GM18499 (cell line): ENCODE data around the gene CD70.
"Not testable (repeated sequence)": the region's sequence is repeated elsewhere in the genome, so short reads cannot be mapped to it uniquely, and the experiment has no call there.

Experiments
- ATAC-seq: cut with Tn5 transposase; IDR thresholded peaks from one replicate; pipeline ENCODE4 v1.9.1; 2021; ENCODE audit warnings: moderate number of reproducible peaks; ENCODE audit not compliant: insufficient read depth, unreplicated experiment

The CD70 gene, protein sequence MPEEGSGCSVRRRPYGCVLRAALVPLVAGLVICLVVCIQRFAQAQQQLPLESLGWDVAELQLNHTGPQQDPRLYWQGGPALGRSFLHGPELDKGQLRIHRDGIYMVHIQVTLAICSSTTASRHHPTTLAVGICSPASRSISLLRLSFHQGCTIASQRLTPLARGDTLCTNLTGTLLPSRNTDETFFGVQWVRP

DNA sequence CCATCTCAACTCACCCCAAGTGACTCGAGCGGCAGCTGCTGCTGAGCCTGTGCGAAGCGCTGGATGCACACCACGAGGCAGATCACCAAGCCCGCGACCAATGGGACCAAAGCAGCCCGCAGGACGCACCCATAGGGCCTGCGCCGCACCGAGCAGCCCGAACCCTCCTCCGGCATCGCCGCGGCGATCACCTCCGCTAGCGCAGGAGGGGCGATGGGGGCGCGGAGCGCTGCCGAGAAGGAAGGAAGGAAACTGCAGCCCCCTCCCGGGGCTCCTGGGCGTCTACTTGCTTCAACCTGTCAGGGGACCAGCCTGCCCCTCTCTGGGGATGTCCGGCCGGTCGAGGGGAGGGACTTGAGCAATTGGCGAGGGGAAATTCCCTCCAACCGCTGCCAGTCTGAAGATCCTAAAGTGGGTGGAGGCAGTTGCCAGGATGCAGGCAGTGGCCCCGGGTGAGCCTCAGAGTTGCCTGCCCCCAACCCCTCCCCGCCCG is at the start of gene CD70:
Gene CD70, minus strand, starts transcription at position 324 of the 493 bp plus-strand sequence. Its CDS starts 148 bp downstream, at position 176.
- ATAC-seq = no peak

DNA sequence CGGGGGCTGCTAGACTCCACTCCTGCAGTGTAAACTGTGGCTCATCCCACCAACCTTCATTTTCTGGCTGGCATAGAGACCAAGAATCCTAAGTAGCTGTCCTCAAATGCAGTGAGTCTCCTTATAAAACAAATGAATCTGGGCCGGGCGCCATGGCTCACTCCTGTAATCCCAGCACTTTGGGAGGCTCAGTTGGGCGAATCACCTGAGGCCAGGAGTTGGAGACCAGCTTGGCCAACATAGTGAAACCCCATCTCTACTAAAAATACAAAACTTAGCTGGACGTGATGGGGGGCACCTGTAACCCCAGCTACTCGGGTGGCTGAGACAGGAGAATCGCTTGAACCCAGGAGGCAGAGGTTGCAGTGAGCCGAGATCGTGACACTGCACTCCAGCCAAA is 49.4 kb upstream of the CD70 start:
- ATAC-seq = not testable (repeated sequence)

DNA sequence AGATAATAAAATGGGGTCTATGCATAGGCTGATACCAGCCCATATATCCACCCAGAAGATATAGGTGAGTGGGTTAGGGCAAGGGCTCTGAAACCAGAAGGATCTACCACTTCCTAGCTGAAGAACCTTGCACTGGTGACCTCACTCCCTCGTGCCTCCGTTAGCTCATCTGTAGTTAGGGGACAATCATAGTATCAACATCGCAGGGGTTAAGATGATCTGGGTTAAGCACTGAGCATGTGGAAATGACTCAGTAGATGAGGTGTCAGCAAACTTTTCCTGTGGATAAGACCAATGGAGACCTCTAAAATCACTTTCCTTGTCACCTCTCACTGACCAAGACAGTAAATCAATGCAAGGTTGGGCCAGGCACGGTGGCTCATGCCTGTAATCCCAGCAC is 48.5 kb upstream of the CD70 start:
- no peak for ATAC-seq

DNA sequence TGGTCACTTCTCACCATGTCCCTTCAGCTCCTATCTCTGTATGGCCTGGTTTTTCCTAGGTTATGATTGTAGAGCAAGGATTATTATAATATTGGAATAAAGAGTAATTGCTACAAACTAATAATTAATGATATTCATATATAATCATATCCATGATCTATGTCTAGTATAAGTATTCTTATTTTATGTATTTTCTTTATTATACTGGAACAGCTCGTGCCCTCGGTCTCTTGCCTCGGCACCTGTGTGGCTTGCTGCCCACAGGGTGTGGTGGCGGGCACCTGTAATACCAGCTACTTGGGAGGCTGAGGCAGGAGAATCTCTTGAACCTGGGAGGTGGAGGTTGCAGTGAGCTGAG is 42.5 kb upstream of the CD70 start:
- ATAC-seq = not testable (repeated sequence)

DNA sequence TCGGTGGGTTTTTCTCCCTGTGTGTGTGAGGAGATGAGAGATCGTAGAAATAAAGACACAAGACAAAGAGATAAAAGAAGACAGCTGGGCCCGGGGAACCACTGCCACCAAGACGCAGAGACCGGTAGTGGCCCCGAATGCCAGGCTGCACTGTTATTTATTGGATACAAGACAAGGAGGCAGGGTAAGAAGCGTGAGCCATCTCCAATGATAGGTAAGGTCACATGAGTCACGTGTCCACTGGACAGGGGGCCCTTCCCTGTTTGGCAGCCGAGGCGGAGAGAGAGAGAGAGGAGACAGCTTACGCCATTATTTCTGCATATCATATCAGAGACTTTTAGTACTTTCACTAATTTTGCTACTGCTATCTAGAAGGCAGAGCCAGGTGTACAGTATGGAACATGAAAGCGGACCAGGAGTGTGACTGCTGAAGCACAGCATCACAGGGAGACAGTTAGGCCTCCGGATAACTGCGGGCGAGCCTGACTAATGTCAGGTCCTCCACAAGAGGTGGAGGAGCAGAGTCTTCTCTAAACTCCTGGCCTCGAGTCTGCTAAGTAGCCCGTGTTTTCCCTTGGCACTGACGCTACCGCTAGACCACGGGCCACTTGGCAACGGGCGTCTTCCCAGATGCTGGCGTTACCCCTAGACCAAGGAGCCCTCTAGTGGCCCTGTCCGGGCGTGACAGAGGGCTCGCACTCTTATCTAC is 42.0 kb upstream of the CD70 start:
- not testable (repeated sequence) for ATAC-seq

DNA sequence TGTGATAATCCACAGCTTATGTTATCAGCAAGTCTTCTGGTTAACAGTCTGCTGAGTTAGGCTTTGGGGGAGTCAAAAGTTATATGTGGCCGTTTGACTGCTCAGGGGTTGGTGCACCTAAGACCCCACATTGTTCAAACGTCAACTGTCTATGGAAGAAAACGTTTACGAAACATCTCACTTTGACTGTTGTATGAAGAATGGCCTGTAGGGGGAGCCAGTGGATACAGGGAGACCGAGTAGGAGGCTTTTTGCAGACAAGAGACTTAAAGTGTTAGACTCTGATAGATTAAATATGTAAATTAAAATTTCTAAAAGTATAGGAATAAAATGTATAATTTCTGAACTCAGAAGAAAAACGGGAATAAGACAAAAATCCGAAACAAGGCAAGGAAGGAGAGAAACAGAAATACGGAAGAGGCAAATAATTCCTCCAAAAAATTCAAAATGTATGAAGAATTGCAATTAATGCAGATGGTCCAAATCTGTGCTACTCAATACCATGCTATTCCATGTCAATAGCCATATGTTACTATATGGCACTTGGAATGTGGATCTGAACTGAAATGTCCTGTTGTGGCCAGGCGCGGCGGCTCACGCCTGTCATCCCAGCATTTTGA is 41.2 kb upstream of the CD70 start:
- no peak for ATAC-seq

DNA sequence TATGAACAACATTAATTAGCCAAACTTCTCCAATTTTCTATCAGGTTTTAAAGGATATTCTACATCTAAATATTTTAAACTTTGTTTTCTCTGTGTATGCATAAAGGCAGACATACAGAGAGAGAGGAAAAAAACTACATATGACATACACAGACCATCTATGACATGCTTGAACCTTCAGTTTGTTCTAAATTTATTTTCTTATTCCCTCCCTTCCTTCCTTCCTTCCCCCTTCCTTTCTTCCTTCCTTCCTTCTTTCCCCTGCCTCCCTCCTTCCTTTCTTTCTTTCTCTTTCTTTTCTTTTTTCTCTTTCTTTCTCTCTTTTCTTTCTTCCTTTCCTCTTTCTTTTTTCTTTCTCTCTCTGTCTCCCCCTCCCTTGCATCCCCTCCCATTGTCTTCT is 35.8 kb upstream of the CD70 start:
- no peak for ATAC-seq

DNA sequence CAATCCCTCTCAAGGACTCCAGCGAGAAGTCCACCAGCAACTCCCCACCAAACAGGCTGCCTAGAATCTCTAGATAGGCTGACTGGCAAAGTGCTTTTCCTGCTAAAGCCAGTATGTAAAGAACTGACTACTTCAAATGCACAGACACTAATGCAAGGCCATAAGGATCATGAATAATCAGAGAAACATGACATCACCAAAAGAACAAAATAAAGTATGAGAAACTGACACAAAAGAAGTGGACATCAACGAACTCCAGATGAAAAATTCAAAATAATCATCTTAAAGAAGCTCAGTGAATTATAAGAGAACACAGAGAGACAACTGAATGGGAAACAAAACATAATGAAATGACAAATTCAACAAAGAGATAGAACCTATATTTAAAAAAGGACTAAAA is 26.4 kb upstream of the CD70 start:
- no peak for ATAC-seq

DNA sequence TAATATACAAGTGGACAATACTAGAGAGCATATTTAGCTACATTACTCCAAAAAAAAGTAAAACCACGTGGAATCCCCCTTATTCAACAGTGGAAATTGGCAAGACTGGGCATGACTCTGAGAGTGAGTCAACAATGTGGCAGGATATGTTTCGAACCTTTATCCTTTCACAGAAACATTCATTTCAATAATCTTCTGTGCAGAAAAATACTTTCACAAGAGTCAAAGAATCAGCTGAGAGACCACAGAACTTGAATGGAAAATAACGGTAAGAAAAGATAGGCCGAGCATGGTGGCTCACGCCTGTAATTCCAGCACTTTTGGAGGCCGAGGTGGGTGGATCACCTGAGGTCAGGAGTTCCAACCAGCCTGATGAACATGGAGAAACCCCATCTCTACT is 25.1 kb upstream of the CD70 start:
- no peak for ATAC-seq

DNA sequence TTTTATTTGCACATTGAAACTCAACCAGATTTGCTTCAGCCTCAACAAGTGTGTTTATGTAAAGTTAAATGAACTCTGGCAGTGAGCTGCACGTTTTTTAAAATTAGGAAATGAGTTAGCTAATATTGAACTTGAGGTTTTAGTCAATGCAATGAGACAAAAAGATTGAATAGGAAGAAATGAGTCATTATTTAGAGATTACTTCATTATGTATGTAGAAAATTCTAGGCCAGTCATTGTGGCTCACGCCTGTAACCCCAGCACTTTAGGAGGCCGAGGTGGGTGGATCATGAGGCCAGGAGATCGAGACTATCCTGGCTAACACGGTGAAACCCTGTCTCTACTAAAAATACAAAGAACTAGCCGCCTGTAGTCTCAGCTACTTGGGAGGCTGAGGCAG is 22.8 kb upstream of the CD70 start:
- no peak for ATAC-seq

DNA sequence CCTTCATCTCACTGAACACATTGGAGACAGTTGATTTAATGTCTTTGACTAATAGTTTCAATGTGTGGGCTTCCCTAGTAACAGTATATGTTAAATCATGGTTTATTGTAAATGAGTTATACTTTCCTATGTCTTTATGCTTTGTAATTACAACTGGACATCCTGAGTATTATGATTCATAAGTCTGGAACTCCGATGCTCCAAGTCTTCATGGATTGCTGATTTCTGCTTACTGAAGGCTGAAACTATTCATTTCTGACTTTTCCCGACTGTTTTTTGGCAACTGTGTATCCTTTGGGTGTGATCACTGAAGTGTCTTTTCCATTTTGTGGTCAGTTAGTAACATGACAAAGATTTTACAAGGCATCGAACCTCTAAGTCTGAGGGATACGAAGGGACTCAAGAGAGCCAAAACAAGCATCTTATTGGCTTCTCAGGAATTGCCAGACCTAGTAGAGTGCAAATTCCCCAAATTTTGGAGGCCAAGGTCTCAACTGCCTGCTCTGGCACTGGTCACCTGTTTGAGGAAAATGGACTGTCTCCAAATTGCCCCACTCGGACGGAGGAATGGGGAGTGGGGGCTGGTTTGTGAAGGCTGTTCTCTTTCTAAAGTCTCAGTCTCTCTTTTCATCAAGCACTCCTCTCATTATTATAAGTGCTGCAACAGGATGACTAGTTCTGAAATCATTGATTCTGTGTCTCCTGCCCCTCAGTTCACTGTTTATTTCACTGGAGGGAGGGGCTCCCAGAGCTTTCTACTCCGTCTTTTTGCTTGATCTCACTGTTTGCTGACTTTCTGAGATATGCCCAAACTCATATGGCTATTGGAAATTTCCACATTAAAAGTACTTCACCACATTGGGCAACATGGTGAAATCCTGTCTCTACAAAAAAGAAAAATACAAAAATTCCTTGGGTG is 20.2 kb upstream of the CD70 start:
- no peak for ATAC-seq

DNA sequence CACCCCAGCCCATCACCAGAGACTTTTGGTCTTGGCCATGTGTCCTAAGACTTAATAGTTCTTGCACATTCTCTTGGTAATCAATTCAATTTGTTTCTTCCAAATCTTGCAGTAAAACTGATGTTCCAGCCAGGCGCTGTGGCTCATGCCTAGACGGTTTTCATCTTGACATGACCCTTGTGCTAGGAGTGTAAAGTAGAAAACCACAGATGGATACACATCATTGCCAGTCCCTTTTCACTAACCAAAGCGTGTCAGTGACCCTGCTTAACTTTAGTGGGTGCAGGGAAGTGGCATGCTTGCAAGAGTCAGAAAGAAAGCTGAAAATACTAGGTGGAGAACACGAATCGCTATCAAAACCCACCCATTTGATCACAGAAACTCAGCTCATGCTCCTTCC is 18.0 kb upstream of the CD70 start:
- ATAC-seq = no peak

DNA sequence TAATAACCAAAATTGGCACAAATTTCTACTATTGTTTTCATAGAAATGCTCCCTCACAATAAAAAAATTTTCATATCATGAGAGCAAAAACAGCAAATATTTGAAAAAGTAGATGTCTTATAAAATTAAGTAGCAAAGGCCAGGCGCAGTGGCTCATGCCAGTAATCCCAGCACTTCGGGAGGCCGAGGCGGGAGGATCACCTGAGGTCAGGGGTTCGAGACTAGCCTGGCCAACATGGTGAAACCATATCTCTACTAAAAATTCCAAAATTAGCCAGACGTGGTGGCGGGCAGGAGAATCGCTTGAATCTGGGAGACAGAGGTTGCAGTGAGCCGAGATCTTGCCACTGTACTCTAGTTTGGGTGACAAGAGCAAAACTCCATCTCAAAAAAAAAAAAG is 17.2 kb upstream of the CD70 start:
- not testable (repeated sequence) for ATAC-seq

DNA sequence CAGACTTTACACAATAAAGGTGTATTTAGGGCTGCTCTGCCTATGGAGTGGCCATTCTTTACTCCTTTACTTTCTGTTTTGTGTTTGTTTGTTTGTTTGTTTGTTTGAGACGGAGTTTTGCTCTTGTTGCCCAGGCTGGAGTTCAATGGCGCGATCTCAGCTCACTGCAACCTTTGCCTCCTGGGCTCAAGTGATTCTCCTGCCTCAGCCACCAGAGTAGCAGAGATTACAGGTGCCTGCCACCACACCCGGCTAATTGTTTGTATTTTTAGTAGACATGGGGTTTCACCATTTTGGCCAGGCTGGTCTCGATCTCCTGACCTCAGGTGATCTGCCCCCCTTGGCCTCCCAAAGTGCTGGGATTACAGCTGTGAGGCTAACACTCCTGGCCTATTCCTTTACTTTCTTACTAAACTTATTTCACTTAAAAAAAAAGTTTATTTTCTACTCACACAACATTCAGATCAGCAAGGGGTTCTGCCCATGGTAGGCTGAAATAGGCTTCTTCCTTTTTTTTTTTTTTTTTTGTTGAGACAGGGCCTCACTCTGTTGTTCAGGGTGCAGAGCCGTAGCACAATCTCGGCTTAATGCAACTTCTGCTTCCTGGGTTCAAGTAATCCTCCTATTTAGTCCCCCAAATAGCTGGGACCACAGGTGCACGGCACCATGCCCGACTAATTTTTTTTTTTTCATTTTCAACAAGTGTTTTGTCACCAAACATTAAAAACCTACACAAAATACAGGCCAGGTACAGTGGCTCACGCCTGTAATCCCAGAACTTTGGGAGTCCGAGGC is 15.5 kb upstream of the CD70 start:
- not testable (repeated sequence) for ATAC-seq

DNA sequence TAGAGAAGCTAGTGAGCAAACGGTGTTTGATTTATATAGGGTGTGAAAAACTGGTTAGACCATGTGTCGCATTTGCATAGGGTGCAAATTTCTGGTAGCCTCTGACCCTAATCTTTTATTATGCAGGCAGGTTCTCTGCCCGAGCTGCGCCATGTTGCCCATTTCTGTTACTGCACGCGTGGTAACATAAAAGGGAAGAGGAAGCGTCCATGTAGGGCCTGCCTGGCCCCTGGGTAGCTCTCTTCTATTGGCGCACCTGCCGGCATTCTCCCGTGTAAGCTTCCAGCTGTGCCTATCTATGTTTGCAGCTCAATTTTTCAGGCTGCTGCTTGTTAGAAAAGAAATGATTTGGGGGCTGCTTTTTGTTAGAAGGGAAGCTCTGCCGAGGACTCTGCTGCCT is 14.0 kb upstream of the CD70 start:
- ATAC-seq = no peak

DNA sequence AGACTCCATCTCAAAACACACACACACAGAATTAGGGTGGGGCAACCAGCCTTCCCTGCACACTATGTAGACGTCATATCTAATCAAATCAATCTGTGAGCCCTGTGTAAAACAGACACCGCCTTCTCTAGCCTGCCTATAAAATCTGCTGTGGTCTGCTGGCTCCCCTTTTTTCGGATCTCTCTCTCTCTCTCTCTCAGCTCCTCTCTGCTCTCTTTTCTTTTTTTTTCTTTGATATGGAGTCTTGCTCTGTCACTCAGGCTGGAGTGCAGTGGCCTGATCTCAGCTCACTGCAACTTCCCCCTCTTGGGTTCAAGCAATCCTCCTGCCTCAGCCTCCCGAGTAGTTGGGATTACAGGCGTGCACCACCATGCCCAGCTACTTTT is 11.8 kb upstream of the CD70 start:
- ATAC-seq = no peak

DNA sequence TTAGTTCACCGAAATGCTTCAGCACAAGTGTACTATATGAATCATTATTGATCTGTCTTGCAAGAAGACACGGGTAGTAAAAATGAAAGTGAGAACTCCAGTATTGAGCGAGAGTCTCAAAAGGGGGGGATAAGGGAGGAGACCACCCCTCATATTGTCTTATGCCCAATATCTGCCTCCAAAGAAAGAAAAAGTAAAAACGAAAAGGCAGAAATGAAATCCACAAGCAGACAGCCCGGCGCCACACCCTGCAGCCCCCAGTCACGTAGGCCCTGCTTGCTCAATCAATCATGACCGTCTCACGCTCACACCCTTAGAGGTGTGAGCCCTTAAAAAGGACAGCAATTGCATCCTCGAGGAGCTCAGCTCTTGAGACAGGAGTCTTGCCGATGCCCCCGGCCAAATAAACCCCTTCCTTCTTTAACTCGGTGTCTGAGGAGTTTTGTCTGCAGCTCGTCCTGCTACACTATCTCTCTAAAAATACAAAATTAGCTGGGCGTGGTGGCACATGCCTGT is 10.6 kb upstream of the CD70 start:
- not testable (repeated sequence) for ATAC-seq

DNA sequence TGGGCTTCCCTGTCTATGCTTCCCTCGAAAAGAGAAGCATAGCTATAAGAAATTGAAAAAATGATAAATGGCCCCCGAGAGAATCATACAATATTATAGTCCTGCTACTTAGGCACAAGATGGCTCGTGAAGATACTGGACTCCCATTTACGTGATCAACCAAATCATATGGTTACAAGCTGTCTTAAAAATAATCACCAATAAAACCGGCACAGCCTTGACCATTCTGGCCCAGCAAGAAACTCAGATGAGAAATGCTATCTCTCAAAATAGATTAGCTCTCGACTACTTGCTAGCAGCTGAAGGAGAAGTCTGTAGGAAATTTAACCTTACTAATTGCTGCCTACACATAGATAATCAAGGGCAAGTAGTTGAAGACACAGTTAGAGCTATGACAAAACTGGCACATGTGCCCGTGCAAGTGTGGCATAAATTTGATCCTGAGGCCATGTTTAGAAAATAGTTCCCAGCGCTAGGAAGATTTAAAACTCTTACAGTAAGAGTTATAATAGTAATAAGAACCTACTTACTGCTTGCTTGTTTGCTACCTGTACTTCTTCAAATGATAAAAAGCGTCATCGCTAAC is 10.1 kb upstream of the CD70 start:
- not testable (repeated sequence) for ATAC-seq

DNA sequence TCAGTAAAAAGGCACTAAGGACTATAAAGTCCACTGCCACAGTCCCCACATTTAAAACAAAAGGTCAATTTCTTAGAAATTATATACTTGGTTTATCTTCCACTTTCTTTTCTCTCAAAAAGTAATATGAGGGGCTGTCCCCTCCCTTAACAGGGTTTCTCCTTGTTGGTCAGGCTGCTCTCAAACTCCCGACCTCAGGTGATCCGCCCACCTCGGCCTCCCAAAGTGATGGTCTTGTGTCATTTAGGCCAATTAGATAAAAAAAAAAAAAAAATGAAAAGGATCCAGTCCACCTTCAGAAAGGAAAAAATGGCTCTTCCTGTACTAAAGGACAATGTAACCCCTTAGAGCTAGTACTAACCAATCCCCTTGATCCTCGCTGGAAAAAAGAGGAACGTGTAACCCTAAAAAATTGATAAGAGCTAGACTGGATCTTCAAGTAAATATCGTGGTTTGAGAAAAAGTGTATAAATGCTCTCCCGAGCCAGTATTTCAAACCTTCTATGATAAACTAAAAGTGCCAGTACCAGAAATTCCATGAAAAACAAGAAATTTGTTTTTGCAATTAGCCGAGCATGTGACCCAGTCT is 9.0 kb upstream of the CD70 start:
- no peak for ATAC-seq
